Right atrium auricular region (tissue), 2 donors: ENCODE data around the gene NBEAL2. TPM values are rescaled to one million over a fixed set of nuclear protein-coding genes. Genes with fewer than 3 reads are reported as not detected.

ENCODE experiments used
- DNase-seq: peaks from one replicate; pipeline ENCODE4 v3.0.0-alpha.2; 2019; ENCODE audit warnings: low spot score
- H3K27ac ChIP-seq, 2 donors: fragments of 200-600 bp; sonication (generic); 1 replicate in 1 of 2; 2 replicates in 1 of 2; pipeline ENCODE4 v1.5.1; 2016 to 2019
- H3K27me3 ChIP-seq, 2 donors: fragments of 200-600 bp; sonication (generic); one replicate each; pipeline versions ENCODE4 v1.5.1 to v1.6.0; 2017 to 2019
- H3K36me3 ChIP-seq: fragments of 200-600 bp; sonication (generic); one replicate; pipeline ENCODE4 v1.5.1; 2016
- H3K4me1 ChIP-seq, 2 donors: fragments of 200-600 bp; sonication (generic); one replicate each; pipeline versions ENCODE4 v1.5.1 to v1.6.0; 2017 to 2019
- H3K4me3 ChIP-seq, 2 donors: fragments of 200-600 bp; sonication (generic); 1 replicate in 1 of 2; 2 replicates in 1 of 2; pipeline ENCODE4 v1.5.1; 2017 to 2019; ENCODE audit warnings: mild to moderate bottlenecking in 1 of 2, moderate library complexity in 1 of 2
- H3K9me3 ChIP-seq, 2 donors: fragments of 200-600 bp; sonication (generic); one replicate each; pipeline ENCODE4 v1.5.1; 2019
- CTCF ChIP-seq, 2 donors: fragments of 200-600 bp; sonication (generic); IDR thresholded peaks; one replicate each; pipeline ENCODE4 v1.5.1; 2019; ENCODE audit warnings: antibody characterized with exemption in 2 of 2
- total RNA-seq, 2 donors: library from RNA; depleted of rRNA; stranded (reverse); fragments of >200 nt; gene quantifications; one replicate each; pipeline ENCODE4 v1.1.0, GENCODE V29; 2016

NBEAL2 gene
- total RNA-seq, 2 donors from 2014 or later: 7.5 to 15.3 TPM

GRCh38 chr3:46953234-46954010 lies 26.0 kb upstream of the NBEAL2 start:
- no peaks in the 10 kb centered on the region for H3K9me3 ChIP-seq
- no peaks in the 10 kb centered on the region for H3K27me3 ChIP-seq
- no peak for DNase-seq
- no peak overlapping the region for H3K4me3 ChIP-seq
- peaks cover 0 to 87% of the 10 kb centered on the region in 2 donors for H3K4me1 ChIP-seq
- H3K27ac ChIP-seq: peak overlapping the region; percentile 13 to 41
- H3K36me3 ChIP-seq: no peaks in the 10 kb centered on the region
- TF ChIP-seq CTCF (IDR thresholded peaks at IDR 0.05): no peak

- no peak for DNase-seq
These were observed 25.3 kb upstream of the NBEAL2 start for GRCh38 chr3:46954178-46954577.

GRCh38 chr3:46955157-46955556 lies 24.3 kb upstream of the NBEAL2 start:
- no peaks in the 10 kb centered on the region for H3K9me3 ChIP-seq
- TF ChIP-seq CTCF (IDR thresholded peaks at IDR 0.05): no peak
- H3K36me3 ChIP-seq: no peaks in the 10 kb centered on the region
- H3K27me3 ChIP-seq: no peaks in the 10 kb centered on the region
- peaks cover 0 to 87% of the 10 kb centered on the region in 2 donors for H3K4me1 ChIP-seq
- H3K4me3 ChIP-seq: no peak overlapping the region
- DNase-seq: no peak
- peak overlapping the region; percentile 58 to 68 for H3K27ac ChIP-seq

More at GRCh38 chr3:46954178-46954577, 25.3 kb upstream of the NBEAL2 start:
- H3K9me3 ChIP-seq: no peaks in the 10 kb centered on the region
- peaks cover 0 to 87% of the 10 kb centered on the region in 2 donors for H3K4me1 ChIP-seq
- H3K4me3 ChIP-seq: no peak overlapping the region
- no peak for TF ChIP-seq CTCF (IDR thresholded peaks at IDR 0.05)
- H3K27ac ChIP-seq: peak overlapping the region; percentile 22 to 68
- H3K27me3 ChIP-seq: no peaks in the 10 kb centered on the region
- no peaks in the 10 kb centered on the region for H3K36me3 ChIP-seq

- Histone ChIP-seq H3K36me3 (no peaks in the 10 kb centered on the region), H3K9me3 (no peaks in the 10 kb centered on the region), H3K27ac (peak overlapping the region; percentile 58 to 68), H3K4me3 (no peak overlapping the region), H3K4me1 (peaks cover 0 to 87% of the 10 kb centered on the region in 2 donors), H3K27me3 (no peaks in the 10 kb centered on the region)
- DNase-seq: no peak
- TF ChIP-seq CTCF (IDR thresholded peaks at IDR 0.05): no peak
These were observed 23.6 kb upstream of the NBEAL2 start for GRCh38 chr3:46955801-46956259.

- H3K36me3 ChIP-seq: no peaks in the 10 kb centered on the region
- no peaks in the 10 kb centered on the region for H3K27me3 ChIP-seq
- no peak for DNase-seq
- peak overlapping the region; percentile 36 to 64 for H3K27ac ChIP-seq
- TF ChIP-seq CTCF (IDR thresholded peaks at IDR 0.05): no peak
- H3K9me3 ChIP-seq: no peaks in the 10 kb centered on the region
- H3K4me1 ChIP-seq: peaks cover 0 to 92% of the 10 kb centered on the region in 2 donors
- no peak overlapping the region for H3K4me3 ChIP-seq
These were observed 22.2 kb upstream of the NBEAL2 start for GRCh38 chr3:46957092-46957820.
